KOPT-K1 (cell line): ENCODE data around the gene TRIOBP.
"Not testable (repeated sequence)": the region's sequence is repeated elsewhere in the genome, so short reads cannot be mapped to it uniquely, and the experiment has no call there.

Experiments
- H3K27ac ChIP-seq: fragments of 200-600 bp; sonication (generic); 2 replicates; pipeline ENCODE4 v1.5.1; 2016; ENCODE audit warnings: antibody characterized with exemption, mild to moderate bottlenecking, low read depth, low read length; ENCODE audit not compliant: poor library complexity, severe bottlenecking
- H3K36me3 ChIP-seq: fragments of 200-600 bp; sonication (generic); 2 replicates; pipeline ENCODE4 v1.5.1; 2017; ENCODE audit warnings: antibody characterized with exemption, mild to moderate bottlenecking, low read length, moderate library complexity; ENCODE audit not compliant: insufficient read depth
- H3K9me3 ChIP-seq: fragments of 200-600 bp; sonication (generic); 2 replicates; pipeline ENCODE4 v1.5.1; 2017; ENCODE audit warnings: antibody characterized with exemption, low read length, mild to moderate bottlenecking; ENCODE audit not compliant: insufficient read depth, poor library complexity, severe bottlenecking

The TRIOBP gene

GRCh38 chr22:37677493-37677974 lies 19.3 kb upstream of the TRIOBP start:
- no peaks in the 10 kb centered on the region for H3K9me3 ChIP-seq
- no peaks in the 10 kb centered on the region for H3K36me3 ChIP-seq
- peak overlapping the region; percentile 96 for H3K27ac ChIP-seq

- Histone ChIP-seq H3K9me3 (no peaks in the 10 kb centered on the region), H3K27ac (peak overlapping the region; percentile 96), H3K36me3 (no peaks in the 10 kb centered on the region)
Observed at GRCh38 chr22:37678372-37678771, 18.5 kb upstream of the TRIOBP start.

GRCh38 chr22:37679670-37680069 lies 17.2 kb upstream of the TRIOBP start:
- Histone ChIP-seq H3K27ac (no peak overlapping the region), H3K9me3 (no peaks in the 10 kb centered on the region), H3K36me3 (no peaks in the 10 kb centered on the region)

DNA sequence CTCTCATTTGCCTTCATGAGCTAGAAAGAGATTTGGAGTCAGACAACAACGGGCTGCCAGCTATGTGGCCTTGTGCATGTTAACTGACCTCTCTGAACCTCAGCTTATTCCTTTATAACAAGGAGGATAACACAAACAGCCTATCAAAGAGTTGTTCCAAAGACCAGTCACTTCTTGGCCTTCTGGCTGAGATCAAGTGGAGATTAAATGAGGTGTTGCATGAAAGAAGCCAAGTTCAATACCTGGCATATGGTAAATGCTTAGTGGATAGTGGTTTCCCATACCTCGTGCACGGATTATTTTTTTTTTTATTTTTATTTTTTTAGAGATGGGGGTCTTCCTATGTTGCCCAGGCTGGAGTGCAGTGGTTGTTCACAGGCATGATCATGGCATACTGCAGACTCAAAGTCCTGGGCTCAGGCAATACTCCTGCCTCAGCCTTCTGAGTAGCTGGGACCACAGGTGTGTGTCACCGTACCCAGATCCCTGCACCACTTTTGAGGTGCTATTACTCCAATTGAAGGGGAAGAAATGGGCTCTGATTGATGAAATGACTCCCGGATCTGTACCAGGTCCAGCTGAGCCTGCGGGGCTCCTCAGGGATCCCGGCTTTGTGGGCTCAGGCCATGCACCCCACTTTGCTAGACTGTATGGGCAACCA lies 16.5 kb upstream of the TRIOBP start:
- H3K27ac ChIP-seq = no peak overlapping the region
- H3K36me3 ChIP-seq = no peaks in the 10 kb centered on the region
- no peaks in the 10 kb centered on the region for H3K9me3 ChIP-seq

GRCh38 chr22:37681001-37681424 lies 15.8 kb upstream of the TRIOBP start:
- Histone ChIP-seq H3K36me3 (no peaks in the 10 kb centered on the region), H3K9me3 (no peaks in the 10 kb centered on the region), H3K27ac (peak overlapping the region; percentile 2)

DNA sequence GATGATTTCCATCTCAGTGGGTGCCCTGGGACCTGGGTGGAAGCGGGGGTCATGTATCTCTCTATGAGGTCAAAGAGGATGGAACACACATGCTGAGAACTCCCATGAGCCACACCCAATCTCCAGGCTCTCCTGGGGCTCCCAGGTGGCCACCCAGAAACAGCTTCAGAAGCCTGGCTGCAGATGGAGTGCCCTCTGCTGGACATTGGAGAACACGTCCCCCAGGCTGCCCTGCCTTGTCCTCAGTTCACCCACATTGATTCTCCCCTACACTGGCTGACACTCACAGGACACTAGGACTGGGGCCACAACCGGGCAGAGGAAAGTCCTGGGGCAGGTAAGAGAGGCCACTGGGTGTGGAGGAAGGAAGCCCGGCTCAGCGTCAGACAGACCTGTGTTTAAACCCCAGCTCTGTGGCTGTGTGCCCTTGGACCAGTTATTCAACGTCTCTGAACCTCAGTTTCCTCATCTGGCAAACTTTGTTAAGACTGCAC lies 15.2 kb upstream of the TRIOBP start:
- peak overlapping the region; percentile 2 for H3K27ac ChIP-seq
- H3K9me3 ChIP-seq = no peaks in the 10 kb centered on the region
- H3K36me3 ChIP-seq = no peaks in the 10 kb centered on the region

DNA sequence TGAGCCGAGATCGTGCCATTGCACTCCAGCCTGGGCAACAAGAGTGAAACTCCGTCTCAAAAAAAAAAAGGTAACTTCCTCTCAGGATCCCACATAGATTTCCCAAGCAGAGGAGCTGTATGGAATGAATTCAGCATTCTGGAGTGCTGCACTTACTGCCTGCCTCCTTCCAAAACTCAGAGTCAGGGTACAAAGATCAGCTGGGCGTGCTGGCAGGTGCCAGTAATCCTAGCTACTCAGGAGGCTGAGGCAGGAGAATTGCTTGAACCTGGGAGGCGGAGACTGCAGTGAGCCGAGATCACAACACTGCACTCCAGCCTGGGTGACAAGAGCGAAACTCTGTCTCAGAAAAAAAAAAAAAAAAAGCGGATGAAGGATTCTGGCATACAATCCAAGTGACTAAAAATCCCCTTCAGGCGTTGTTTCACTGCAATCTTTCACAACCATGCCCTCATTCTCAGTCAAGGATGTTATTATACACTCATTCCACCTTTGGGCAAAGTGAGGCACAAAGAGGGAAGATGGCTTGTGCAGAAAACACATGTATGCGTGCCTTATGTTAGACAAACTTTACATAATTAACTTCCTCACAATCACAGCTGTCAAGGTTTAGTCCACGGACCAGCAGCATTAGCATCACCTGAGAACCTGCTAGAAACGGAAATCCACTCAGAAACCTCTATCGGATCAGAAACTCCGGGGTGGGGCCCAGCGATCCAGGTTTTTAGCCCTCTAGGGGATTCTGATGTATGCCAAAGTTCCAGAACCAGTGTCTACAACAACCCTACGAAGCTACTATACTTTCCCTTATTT lies 11.8 kb upstream of the TRIOBP start:
- Histone ChIP-seq H3K36me3 (peaks cover 19% of the 10 kb centered on the region), H3K27ac (no peak overlapping the region), H3K9me3 (no peaks in the 10 kb centered on the region)

DNA sequence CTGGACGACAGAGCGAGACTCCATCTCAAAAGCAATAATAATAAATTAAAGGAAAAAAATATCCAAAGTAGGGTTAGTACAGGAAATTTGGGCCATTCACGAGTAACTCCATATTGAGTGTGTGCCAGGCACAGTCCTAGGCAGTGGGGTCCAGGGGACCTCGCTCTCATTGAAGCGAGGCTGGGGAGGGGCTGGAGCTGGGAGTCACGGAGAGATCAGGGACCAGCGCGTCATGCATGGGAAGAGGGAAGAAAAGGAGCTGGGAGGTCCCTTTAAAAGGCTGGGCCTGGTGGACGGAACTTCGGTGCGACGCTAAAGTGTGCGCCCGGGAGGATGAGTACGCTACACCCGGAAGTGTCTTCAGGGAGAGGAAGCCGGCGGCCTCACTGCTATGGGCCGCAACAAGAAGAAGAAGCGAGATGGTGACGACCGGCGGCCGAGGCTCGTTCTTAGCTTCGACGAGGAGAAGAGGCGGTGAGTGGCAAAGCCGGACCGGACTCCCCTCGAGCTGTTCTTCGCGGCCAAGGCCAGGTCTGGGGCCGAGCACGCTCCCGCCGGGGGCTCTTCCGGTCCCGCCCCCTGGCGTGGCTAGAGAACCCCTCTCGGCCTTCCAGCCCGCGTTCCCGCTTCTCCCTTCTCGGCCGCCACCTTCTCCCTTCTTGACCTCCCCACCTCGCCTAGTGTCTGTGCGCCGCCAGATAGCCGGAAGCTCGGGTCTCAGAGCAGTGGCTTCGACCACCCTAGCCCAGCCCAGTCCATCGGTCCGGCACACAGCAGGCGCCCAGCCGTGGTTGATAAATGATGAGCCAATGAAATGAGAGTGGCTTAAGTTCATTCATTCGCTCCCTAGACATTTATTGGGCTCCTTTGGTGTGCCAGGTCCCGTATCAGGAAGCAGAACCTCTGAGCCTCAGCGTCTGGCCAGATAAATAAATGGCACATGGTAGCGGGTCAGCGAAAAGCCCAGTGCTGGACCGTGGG lies 10.6 kb upstream of the TRIOBP start, which contains the start of gene NOL12:
Gene NOL12 (plus strand): TSS at position 342 of the 981 bp plus-strand sequence. CDS start 50 bp downstream, at position 392.
- Histone ChIP-seq H3K27ac (peak within 1 kb of the TSS; percentile 87), H3K9me3 (no peaks in the 10 kb centered on the region), H3K36me3 (peaks cover 32% of the 10 kb centered on the region)

DNA sequence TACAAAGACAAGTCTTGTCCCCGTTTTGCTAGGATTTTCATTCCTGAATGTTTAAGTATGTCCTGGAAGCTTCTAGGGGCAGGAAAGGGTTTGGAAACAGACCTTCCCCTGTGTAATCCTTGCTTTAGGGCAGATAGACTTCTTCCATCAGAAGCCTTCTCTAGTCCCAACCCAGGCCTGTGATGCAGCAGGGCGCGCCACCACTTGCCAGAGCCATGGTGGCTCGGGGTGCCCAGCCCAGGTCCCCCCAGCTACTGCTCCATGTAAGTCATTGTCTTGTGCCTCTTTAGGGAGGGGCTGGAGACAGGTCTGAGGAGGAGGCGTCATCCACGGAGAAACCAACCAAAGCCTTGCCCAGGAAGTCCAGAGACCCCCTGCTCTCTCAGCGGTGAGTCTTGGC lies 6.4 kb upstream of the TRIOBP start:
- Histone ChIP-seq H3K36me3 (peaks cover 70% of the 10 kb centered on the region), H3K27ac (no peak overlapping the region)

GRCh38 chr22:37690901-37691504 lies 5.8 kb upstream of the TRIOBP start:
- H3K9me3 ChIP-seq = no peaks in the 10 kb centered on the region
- H3K27ac ChIP-seq = no peak overlapping the region
- H3K36me3 ChIP-seq = peaks cover 75% of the 10 kb centered on the region

More for the DNA sequence above, 6.4 kb upstream of the TRIOBP start:
- no peaks in the 10 kb centered on the region for H3K9me3 ChIP-seq

- no peaks in the 10 kb centered on the region for H3K9me3 ChIP-seq
- no peak overlapping the region for H3K27ac ChIP-seq
- H3K36me3 ChIP-seq = peaks cover 75% of the 10 kb centered on the region
Observed at GRCh38 chr22:37692627-37693285, 4.1 kb upstream of the TRIOBP start.

DNA sequence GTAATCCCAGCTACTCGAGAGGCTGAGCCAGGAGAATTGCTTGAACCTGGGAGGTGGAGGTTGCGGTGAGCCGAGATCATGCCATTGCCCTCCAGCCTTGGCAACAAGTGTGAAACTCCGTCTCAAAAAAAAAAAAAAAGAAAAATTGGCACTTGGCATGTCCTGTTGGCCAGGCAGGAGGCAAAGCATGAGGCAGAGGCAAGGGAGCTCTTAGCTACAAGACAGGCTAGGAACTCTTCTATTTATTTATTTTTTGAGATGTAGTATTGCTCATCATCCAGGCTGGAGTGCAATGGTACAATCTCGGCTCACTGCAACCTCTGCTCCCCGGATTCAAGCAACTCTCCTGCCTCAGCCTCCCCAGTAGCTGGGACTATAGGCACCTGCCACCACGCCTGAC lies 2.7 kb upstream of the TRIOBP start:
- H3K27ac ChIP-seq, H3K9me3 ChIP-seq: not testable (repeated sequence)
- peaks cover 62% of the 10 kb centered on the region for H3K36me3 ChIP-seq

DNA sequence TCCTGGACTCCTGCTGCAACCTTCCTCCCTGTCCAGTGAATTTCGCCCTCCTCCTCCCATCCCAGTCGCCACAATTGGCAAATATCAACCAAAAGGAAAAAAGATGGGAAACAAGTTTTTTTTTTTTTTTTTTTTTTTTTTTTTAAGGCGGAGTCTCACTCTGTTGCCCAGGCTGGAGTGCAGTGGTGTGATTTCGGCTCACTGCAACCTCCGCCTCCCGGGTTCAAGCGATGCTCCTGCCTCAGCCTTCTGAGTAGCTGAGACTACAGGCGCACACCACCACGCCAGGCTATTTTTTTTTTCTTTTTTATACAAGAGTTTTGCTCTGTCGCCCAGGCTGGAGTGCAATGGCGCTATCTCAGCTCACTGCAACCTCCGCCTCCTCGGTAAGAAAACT lies 590 bp upstream of the TRIOBP start:
- not testable (repeated sequence) for H3K27ac ChIP-seq, H3K9me3 ChIP-seq
- peaks cover 43% of the 10 kb centered on the region for H3K36me3 ChIP-seq

GRCh38 chr22:37697538-37697835 lies 639 bp downstream of the TRIOBP start:
- Histone ChIP-seq H3K27ac (no peak overlapping the region), H3K9me3 (no peaks in the 10 kb centered on the region), H3K36me3 (peaks cover 31% of the 10 kb centered on the region)
